ENCODE measurements around the gene CAMKK2. TPM values are rescaled to one million over a fixed set of nuclear protein-coding genes. Genes with fewer than 3 reads are reported as not detected.

The CAMKK2 gene
- total and polyA plus RNA-seq, 2 experiments from 2014 or later, result 20.1 to 29.8 TPM

DNA sequence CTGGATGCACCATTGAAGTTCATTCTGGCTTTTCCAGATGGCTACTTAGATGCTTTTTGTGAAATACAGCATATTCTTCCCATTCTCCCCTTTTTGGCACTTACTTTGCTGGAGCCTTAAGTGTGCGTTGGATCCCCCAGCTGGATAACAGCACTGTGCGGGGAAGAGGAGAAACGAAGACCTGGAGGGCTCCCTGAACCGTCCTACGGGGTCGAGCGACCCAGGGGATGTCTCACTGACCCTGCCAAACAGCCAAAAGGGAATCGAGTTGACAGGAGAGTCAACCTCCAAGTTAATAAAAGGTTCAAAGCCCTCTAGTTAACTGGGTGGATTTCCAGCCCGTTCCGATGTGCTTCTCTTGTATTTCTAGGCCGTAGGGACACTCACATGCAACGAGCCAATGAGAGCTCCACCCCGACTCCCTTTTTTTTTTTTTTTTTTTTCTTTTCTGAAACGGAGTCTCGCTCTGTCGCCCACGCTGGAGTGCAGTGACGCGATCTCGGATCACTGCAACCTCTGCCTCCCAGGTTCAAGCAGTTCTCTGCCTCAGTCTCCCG lies 1.0 kb upstream of the CAMKK2 start:
- Histone ChIP-seq H3K4me1 (ENCODE audit: insufficient read depth) (peaks cover 11% of the 10 kb centered on the region), H3K9me2 (ENCODE audit: insufficient read depth) (no peaks in the 10 kb centered on the region), H3K4me3 (peak overlapping the region; percentile 89), H3K9ac (peak overlapping the region; percentile 72), H3K27me3 (replicated peaks; ENCODE audit: insufficient read depth) (no peaks in the 10 kb centered on the region), H3K36me3 (ENCODE audit: low read depth) (no peaks in the 10 kb centered on the region), H3K79me2 (ENCODE audit: insufficient read depth) (peaks cover 38% of the 10 kb centered on the region), H3K27ac (0 out of 2 replicates have a peak overlapping the region, but pooled peaks have one; percentile 4), H3K9me3 (ENCODE audit: low read depth) (no peaks in the 10 kb centered on the region), H2AFZ (peak overlapping the region; percentile 81), H4K20me1 (ENCODE audit: insufficient read depth) (no peaks in the 10 kb centered on the region), H3F3A (ENCODE audit: insufficient read depth) (no peaks in the 10 kb centered on the region), H3K4me2 (ENCODE audit: unreplicated experiment) (peak overlapping the region; percentile 74)
- peak; percentile 77 for DNase-seq
- in situ Hi-C loops (cut with MboI), result no loop called here
- TF ChIP-seq EZH2phosphoT487 (IDR thresholded peaks at IDR 0.05; ENCODE audit: insufficient read depth, low read depth), result no peak
- WGBS, 2 experiments (ENCODE audit: low coverage in 1 of 2, low lambda C conversion rate in 2 of 2, missing lambda C conversion rate in 2 of 2), result 2 to 3% methylated on average over 20 to 21 of the region's 21 CpGs

DNA sequence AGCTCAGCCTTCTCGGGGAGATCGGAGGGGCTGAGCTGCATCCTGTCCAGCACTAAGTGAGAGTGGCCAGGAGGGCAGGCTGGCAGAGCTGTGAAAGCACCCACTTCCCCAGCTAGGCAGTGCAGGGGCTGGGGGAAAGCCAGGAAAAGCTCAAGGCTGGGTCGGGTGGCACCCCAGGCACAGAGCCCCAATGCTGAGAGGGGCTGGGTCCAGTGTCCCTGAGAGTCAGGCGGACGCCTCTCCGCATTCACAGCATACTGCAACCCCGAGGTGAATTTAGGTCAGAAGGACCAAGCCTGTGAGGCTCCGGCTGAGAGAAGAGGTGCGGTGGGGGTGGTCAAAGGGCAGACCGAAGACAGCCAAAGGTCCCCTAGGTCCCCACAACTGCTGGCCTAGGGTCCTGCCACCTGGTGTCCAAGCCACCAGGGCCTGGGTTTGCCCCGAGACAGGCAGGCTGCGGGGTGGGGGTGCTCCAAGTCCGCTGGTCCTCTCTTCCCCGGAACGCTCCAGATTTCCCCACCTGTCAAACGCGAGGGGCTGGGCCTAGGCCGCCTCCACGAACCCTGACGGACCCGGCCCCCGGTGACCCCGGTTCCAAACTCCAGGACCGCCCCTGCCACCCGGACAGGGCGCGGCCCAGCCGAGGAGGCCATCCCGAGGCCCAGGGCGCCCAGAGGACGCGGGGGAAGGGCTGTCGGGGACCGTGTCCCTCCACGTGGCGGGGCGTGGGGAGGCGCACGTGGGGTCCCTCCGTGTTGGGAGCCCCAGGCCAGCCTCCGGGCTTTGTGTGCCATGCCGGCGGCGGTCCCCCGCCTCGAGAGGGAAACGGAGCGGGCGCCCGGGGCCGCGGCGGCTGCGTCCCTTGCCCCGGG lies 527 bp downstream of the CAMKK2 start:
- H2AFZ ChIP-seq, result peak overlapping the region; percentile 75
- TF ChIP-seq EZH2 (IDR thresholded peaks at IDR 0.05; ENCODE audit: insufficient read depth, poor library complexity, severe bottlenecking), result no peak
- TF ChIP-seq EZH2phosphoT487 (IDR thresholded peaks at IDR 0.05; ENCODE audit: insufficient read depth, low read depth), result no peak
- peaks cover 52% of the 10 kb centered on the region for H3K79me2 ChIP-seq (ENCODE audit: insufficient read depth)
- peak overlapping the region; percentile 89 for H3K4me3 ChIP-seq
- no peaks in the 10 kb centered on the region for H3K9me3 ChIP-seq (ENCODE audit: low read depth)
- H3F3A ChIP-seq (ENCODE audit: insufficient read depth), result no peaks in the 10 kb centered on the region
- no peaks in the 10 kb centered on the region for H3K9me2 ChIP-seq (ENCODE audit: insufficient read depth)
- 1 to 2% methylated on average over 43 to 48 of the region's 55 CpGs for WGBS, 2 experiments (ENCODE audit: low coverage in 1 of 2, low lambda C conversion rate in 2 of 2, missing lambda C conversion rate in 2 of 2)
- H3K36me3 ChIP-seq (ENCODE audit: low read depth), result no peaks in the 10 kb centered on the region
- DNase-seq, result peak; percentile 63
- peaks cover 4% of the 10 kb centered on the region; the same call in 1 of the 2 replicates for H3K4me1 ChIP-seq (ENCODE audit: insufficient read depth)
- H4K20me1 ChIP-seq (ENCODE audit: insufficient read depth), result no peaks in the 10 kb centered on the region
- in situ Hi-C loops (cut with MboI), result no loop called here
- H3K9ac ChIP-seq, result peak overlapping the region; percentile 97
- H3K27me3 ChIP-seq (replicated peaks; ENCODE audit: insufficient read depth), result no peaks in the 10 kb centered on the region
- H3K27ac ChIP-seq, result peak overlapping the region; percentile 47
- peak overlapping the region; percentile 73 for H3K4me2 ChIP-seq (ENCODE audit: unreplicated experiment)

DNA sequence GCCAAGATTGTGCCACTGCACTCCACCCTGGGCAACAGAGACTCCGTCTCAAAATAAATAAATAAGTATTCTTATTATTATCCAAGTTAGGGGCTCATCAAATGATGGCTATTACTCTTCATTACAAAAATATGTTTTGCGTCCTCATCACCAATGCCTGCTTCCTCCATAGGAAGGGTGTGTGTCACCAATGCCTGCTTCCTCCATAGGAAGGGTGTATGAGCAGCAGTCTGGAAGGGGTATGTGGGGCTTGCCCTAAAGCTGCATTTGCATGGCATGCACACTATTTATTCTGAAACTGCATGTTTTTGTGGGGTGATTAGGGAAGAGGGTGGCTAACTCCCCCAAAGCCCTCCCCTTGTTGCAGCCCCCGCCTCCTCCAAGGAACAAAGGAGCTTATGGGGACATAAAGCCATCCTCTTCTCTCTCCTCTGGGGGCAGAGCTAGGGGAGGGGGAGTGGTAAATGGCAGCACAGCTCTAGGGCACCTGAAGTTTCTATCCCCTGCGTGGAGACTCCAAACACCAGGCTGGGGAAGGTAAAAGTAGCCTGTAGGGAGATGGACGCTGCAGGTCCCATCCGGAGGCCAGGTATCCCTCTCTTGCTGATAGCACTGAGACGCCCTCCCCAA lies 1.3 kb downstream of the CAMKK2 start:
- Histone ChIP-seq H4K20me1 (ENCODE audit: insufficient read depth) (no peaks in the 10 kb centered on the region), H3K9me3 (ENCODE audit: low read depth) (no peaks in the 10 kb centered on the region), H3K4me1 (ENCODE audit: insufficient read depth) (peaks cover 4% of the 10 kb centered on the region; the same call in 1 of the 2 replicates), H3K4me3 (peak overlapping the region; percentile 89), H3F3A (ENCODE audit: insufficient read depth) (no peaks in the 10 kb centered on the region), H3K79me2 (ENCODE audit: insufficient read depth) (peaks cover 60% of the 10 kb centered on the region), H3K27me3 (replicated peaks; ENCODE audit: insufficient read depth) (no peaks in the 10 kb centered on the region), H3K9me2 (ENCODE audit: insufficient read depth) (no peaks in the 10 kb centered on the region), H3K9ac (peak overlapping the region; percentile 97), H3K36me3 (ENCODE audit: low read depth) (no peaks in the 10 kb centered on the region), H3K27ac (no peak overlapping the region), H2AFZ (no peak overlapping the region), H3K4me2 (ENCODE audit: unreplicated experiment) (peak overlapping the region; percentile 73)
- in situ Hi-C loops (cut with MboI), result no loop called here
- no peak for TF ChIP-seq EZH2 (IDR thresholded peaks at IDR 0.05; ENCODE audit: insufficient read depth, poor library complexity, severe bottlenecking)
- TF ChIP-seq EZH2phosphoT487 (IDR thresholded peaks at IDR 0.05; ENCODE audit: insufficient read depth, low read depth), result no peak
- 28 to 33% methylated on average over 7 of the region's 7 CpGs for WGBS, 2 experiments (ENCODE audit: low coverage in 1 of 2, low lambda C conversion rate in 2 of 2, missing lambda C conversion rate in 2 of 2)
- no peak for DNase-seq

DNA sequence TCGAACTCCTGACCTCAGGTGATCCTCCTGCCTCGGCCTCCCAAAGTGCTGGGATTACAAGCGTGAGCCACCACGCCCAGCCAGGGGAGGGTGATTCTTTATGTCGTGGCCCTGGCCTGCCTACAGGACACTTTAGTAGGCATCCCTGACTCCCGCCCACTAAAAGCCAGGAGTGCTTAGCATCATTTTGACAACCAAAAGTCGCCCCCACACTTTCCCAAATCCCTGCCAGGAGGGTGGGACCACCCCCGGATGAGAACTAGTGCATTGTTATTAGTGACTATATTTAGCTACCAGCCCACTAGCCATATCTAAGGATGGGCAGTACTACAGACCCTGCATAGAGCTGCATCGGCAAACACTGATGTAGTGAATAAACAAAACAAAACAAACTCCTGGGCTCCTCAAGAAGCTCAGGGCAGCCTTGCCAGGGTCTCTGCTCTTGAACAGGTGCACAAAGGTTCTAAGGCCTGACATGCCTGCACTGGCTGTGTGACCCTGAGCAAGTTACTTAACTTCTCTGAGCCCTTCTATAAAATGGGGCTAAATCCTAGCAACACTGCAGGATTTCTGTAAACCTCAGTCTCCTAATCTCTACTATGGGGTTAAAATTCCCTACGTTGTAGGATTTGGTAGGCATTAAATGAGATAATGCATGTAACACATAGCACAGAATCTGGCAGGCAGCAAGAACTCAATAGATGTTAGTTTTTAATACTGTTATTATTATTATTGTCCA lies 2.2 kb downstream of the CAMKK2 start:
- Histone ChIP-seq H3K9me2 (ENCODE audit: insufficient read depth) (no peaks in the 10 kb centered on the region), H3K79me2 (ENCODE audit: insufficient read depth) (peaks cover 69% of the 10 kb centered on the region), H3K4me3 (no peak overlapping the region), H4K20me1 (ENCODE audit: insufficient read depth) (no peaks in the 10 kb centered on the region), H3K27me3 (replicated peaks; ENCODE audit: insufficient read depth) (no peaks in the 10 kb centered on the region), H3K36me3 (ENCODE audit: low read depth) (no peaks in the 10 kb centered on the region), H3K4me1 (ENCODE audit: insufficient read depth) (peaks cover 4% of the 10 kb centered on the region; the same call in 1 of the 2 replicates), H3K27ac (no peak overlapping the region), H3K4me2 (ENCODE audit: unreplicated experiment) (no peak overlapping the region), H3K9ac (no peak overlapping the region), H3F3A (ENCODE audit: insufficient read depth) (no peaks in the 10 kb centered on the region), H3K9me3 (ENCODE audit: low read depth) (no peaks in the 10 kb centered on the region), H2AFZ (no peak overlapping the region)
- in situ Hi-C loops (cut with MboI), result no loop called here
- 80 to 81% methylated on average over 10 of the region's 10 CpGs for WGBS, 2 experiments (ENCODE audit: low coverage in 1 of 2, low lambda C conversion rate in 2 of 2, missing lambda C conversion rate in 2 of 2)
- no peak for DNase-seq
- no peak for TF ChIP-seq EZH2 (IDR thresholded peaks at IDR 0.05; ENCODE audit: insufficient read depth, poor library complexity, severe bottlenecking)
